GM12878 (cell line): ENCODE results near the gene LASP1NB.
"Not testable (repeated sequence)": the region's sequence is repeated elsewhere in the genome, so short reads cannot be mapped to it uniquely, and the experiment has no call there.

Experiments used
- ATAC-seq: fragments of 200-7000 bp; cut with Tn5 transposase; 3 replicates; pipeline ENCODE4 v1.9.1; 2020; ENCODE audit warnings: mild to moderate bottlenecking, moderate library complexity
- BruUV-seq: library from RNA; stranded (reverse); fragments of 400-500 nt; replicated peaks from 2 replicates; lab custom pipeline; 2021; lab: Mats Ljungman, UMichigan
- CTCF ChIA-PET: fragments of 300-600 bp; sonication (Branson Sonifier 250); formaldehyde crosslinking; extraction: SDS; loops from one replicate; lab custom pipeline; 2021; ENCODE audit warnings: inconsistent platforms; lab: Yijun Ruan, JAX
- POLR2A ChIA-PET: fragments of 350-600 bp; formaldehyde crosslinking; extraction: SDS; loops from one replicate; lab custom pipeline; 2021; ENCODE audit warnings: inconsistent platforms; lab: Charles Lee
- RAD21 ChIA-PET: fragments of 300-600 bp; sonication (Branson Sonifier 250); formaldehyde crosslinking; loops from one replicate; lab custom pipeline; 2023; ENCODE audit warnings: antibody characterized with exemption; ENCODE audit not compliant: unreplicated experiment; lab: Charles Lee
- SMC1A ChIA-PET: fragments of 300-600 bp; sonication (Branson Sonifier 250); formaldehyde crosslinking; loops from one replicate; lab custom pipeline; 2023; ENCODE audit not compliant: unreplicated experiment, uncharacterized antibody; lab: Charles Lee
- DNase-seq: peaks from one replicate; pipeline ENCODE4 v3.0.0-alpha.2; 2011; ENCODE audit warnings: low read depth, low spot score
- FAIRE-seq: peaks from 3 replicates; lab custom pipeline; 2011; peaks lifted over from hg19 to GRCh38; lab: Jason Lieb, UNC
- H2AFZ ChIP-seq: 2 replicates; pipeline ENCODE4 v1.6.0; 2011; ENCODE audit warnings: low read depth, low read length, control low read depth; ENCODE audit not compliant: control insufficient read depth
- H3K27ac ChIP-seq: 2 replicates; pipeline ENCODE4 v1.5.1; 2011; ENCODE audit warnings: control low read depth; ENCODE audit not compliant: control insufficient read depth, insufficient read depth
- H3K27me3 ChIP-seq, 2 experiments: replicated peaks in 1 of 2; 2 replicates each; pipeline versions ENCODE4 v1.6.0 to v1.6.1; 2011; ENCODE audit warnings: low read length in 1 of 2; ENCODE audit not compliant: control insufficient read depth in 2 of 2, insufficient read depth in 2 of 2
- H3K36me3 ChIP-seq, 2 experiments: 2 replicates each; pipeline ENCODE4 v1.5.1; 2011; ENCODE audit warnings: low read length in 1 of 2; ENCODE audit not compliant: control insufficient read depth in 2 of 2, insufficient read depth in 2 of 2
- H3K4me1 ChIP-seq: 2 replicates; pipeline ENCODE4 v1.6.1; 2011; ENCODE audit warnings: mild to moderate bottlenecking, low read length, moderate library complexity, mixed read lengths; ENCODE audit not compliant: control insufficient read depth, insufficient read depth
- H3K4me2 ChIP-seq: 2 replicates; pipeline ENCODE4 v1.6.0; 2011; ENCODE audit warnings: control low read depth; ENCODE audit not compliant: control insufficient read depth, insufficient read depth
- H3K4me3 ChIP-seq: fragments of 200-600 bp; sonication (generic); 2 replicates; pipeline ENCODE4 v1.5.1; 2016
- H3K79me2 ChIP-seq: 2 replicates; pipeline ENCODE4 v1.6.0; 2011; ENCODE audit warnings: low read length; ENCODE audit not compliant: control insufficient read depth, insufficient read depth
- H3K9ac ChIP-seq: 2 replicates; pipeline ENCODE4 v1.8.0; 2011; ENCODE audit warnings: low read length, control low read depth, mixed read lengths; ENCODE audit not compliant: control insufficient read depth, insufficient read depth
- H3K9me3 ChIP-seq: replicated peaks from 3 replicates; pipeline ENCODE4 v1.5.1; 2011; ENCODE audit warnings: mild to moderate bottlenecking, low read length; ENCODE audit not compliant: control insufficient read depth, insufficient read depth
- H4K20me1 ChIP-seq: 2 replicates; pipeline ENCODE4 v1.6.0; 2011; ENCODE audit not compliant: control insufficient read depth, insufficient read depth
- BCL11A ChIP-seq: IDR thresholded peaks from 2 replicates; pipeline ENCODE4 v1.6.1; 2011; ENCODE audit warnings: low read depth, low read length
- CEBPB ChIP-seq, 2 experiments: fragments of 150-350 bp in 1 of 2; IDR thresholded peaks; 2 replicates each; pipeline ENCODE4 v1.6.1; 2012 to 2014; ENCODE audit warnings: low read depth in 2 of 2, low read length in 2 of 2, borderline replicate concordance in 1 of 2, inconsistent platforms in 1 of 2
- CREM ChIP-seq: IDR thresholded peaks from 2 replicates; pipeline ENCODE4 v1.6.1; 2014; ENCODE audit warnings: antibody characterized with exemption, low read depth
- IKZF2 ChIP-seq, 2 experiments: fragments of 450-650 bp; IDR thresholded peaks; 2 replicates each; pipeline ENCODE4 v1.6.1; 2017; ENCODE audit warnings: mild to moderate bottlenecking in 2 of 2, moderate library complexity in 2 of 2
- KAT2A ChIP-seq: conservative IDR thresholded peaks from 2 replicates; pipeline ENCODE4 v1.6.1; 2011; ENCODE audit warnings: low read depth, low read length; ENCODE audit not compliant: control insufficient read depth
- MYC ChIP-seq: IDR thresholded peaks from 2 replicates; pipeline ENCODE4 v1.6.1; 2011; ENCODE audit warnings: mild to moderate bottlenecking, low read length, moderate library complexity, inconsistent platforms; ENCODE audit not compliant: insufficient read depth, insufficient replicate concordance, insufficient read length, severe bottlenecking
- NBN ChIP-seq: fragments of 450-650 bp; IDR thresholded peaks from 2 replicates; pipeline ENCODE4 v1.6.1; 2016
- NR2C1 ChIP-seq: fragments of 450-650 bp; IDR thresholded peaks from 2 replicates; pipeline ENCODE4 v1.6.1; 2017; ENCODE audit warnings: antibody characterized with exemption, mild to moderate bottlenecking, moderate library complexity
- NR2F1 ChIP-seq: fragments of 450-650 bp; conservative IDR thresholded peaks from 2 replicates; pipeline ENCODE4 v1.6.1; 2017; ENCODE audit warnings: mild to moderate bottlenecking
- PML ChIP-seq: IDR thresholded peaks from 2 replicates; pipeline ENCODE4 v1.6.1; 2012; ENCODE audit warnings: low read length, inconsistent platforms
- RCOR1 ChIP-seq: conservative IDR thresholded peaks from 2 replicates; pipeline ENCODE4 v1.6.1; 2012; ENCODE audit warnings: low read depth, low read length, improper control_type of control experiment
- RFX5 ChIP-seq: IDR thresholded peaks from 2 replicates; pipeline ENCODE4 v1.6.1; 2011; ENCODE audit warnings: low read depth, low read length, improper control_type of control experiment
- SMAD5 ChIP-seq: IDR thresholded peaks from 2 replicates; pipeline ENCODE4 v1.6.1; 2016; ENCODE audit warnings: antibody characterized with exemption, low read depth
- SUPT20H ChIP-seq: IDR thresholded peaks from 2 replicates; pipeline ENCODE4 v1.6.1; 2011; ENCODE audit warnings: low read depth, mild to moderate bottlenecking, low read length, moderate library complexity, borderline replicate concordance; ENCODE audit not compliant: control insufficient read depth
- WGBS: methylation state at CpG from one replicate; pipeline ENCODE4 v1.1.6; 2016; ENCODE audit warnings: low lambda C conversion rate; ENCODE audit not compliant: insufficient replicate concordance, insufficient coverage; ENCODE audit errors: missing lambda C conversion rate; 5-methylcytosine and 5-hydroxymethylcytosine counted together
- in situ Hi-C: fragments of 300-500 bp; cut with MboI; formaldehyde crosslinking; loops from 9 replicates; pipeline ENCODE4 v1.14.3; 2018; ENCODE audit warnings: mixed read lengths
- intact Hi-C: fragments of 100-400 bp; cut with micrococcal nuclease; formaldehyde crosslinking; loops from one replicate; pipeline ENCODE4 v1.14.2; 2022; ENCODE audit not compliant: unreplicated experiment

Gene LASP1NB

DNA sequence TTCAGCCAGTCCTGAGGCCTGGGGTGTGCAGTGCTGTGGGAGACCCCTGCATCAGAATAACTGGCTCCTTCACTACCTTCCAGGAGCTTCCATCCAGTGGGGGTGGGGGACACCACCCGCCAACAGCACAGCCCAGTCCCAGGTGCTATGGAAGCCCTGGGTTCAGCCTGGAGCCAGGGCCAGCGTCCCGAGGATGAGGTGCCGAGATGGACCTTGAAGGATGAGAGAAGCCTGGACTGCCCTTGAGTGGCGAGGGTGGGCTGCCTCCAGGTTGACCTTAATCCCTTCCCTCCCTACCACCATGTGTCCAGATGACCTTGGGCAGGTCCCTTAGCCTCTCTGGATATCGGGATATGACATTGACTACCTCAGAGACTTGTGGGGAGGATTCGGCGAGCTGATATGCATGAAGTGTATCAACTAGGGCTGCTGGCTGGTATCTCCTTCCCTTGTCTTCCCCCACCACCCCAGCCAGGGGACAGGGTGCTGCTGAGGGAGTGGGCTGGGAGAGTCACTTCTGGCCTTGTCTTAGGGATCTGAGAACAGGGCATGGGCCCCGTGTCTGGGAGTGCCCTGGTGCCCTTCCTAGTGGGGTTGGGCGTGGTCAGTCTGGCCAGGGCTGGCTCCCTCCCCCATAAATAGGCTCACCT, 14.2 kb upstream of the LASP1NB start:
- H3K27ac ChIP-seq = no peak overlapping the region
- TF ChIP-seq PML (no peak), IKZF2 (IDR thresholded peaks at IDR 0.05) (no peak), SUPT20H (no peak), SMAD5 (no peak), KAT2A (no peak), RCOR1 (no peak), RFX5 (no peak), BCL11A (no peak), CEBPB (IDR thresholded peaks at IDR 0.05; ENCODE audit: borderline replicate concordance in 1 of 2, low read depth in 2 of 2, low read length in 2 of 2) (no peak), MYC (no peak), NR2C1 (no peak), NR2F1 (no peak), NBN (no peak), CREM (no peak)
- peaks cover 2% of the 10 kb centered on the region; the same call in 1 of the 2 replicates for H3K79me2 ChIP-seq
- ATAC-seq (no peak), FAIRE-seq (no peak), DNase-seq (no peak)
- no peak overlapping the region for H3K4me2 ChIP-seq
- H3K4me3 ChIP-seq = no peak overlapping the region
- no peaks in the 10 kb centered on the region for H4K20me1 ChIP-seq
- peaks cover 5% of the 10 kb centered on the region for H3K4me1 ChIP-seq
- in situ Hi-C loops (no loop called here), intact Hi-C loops (no loop called here)
- no peak overlapping the region for H2AFZ ChIP-seq
- WGBS = 98% methylated on average over 10 of the region's 10 CpGs
- SMC1A ChIA-PET = no interaction called here
- H3K9me3 ChIP-seq = no peaks in the 10 kb centered on the region
- H3K36me3 ChIP-seq = peaks cover 14 to 34% of the 10 kb centered on the region in 2 experiments
- H3K27me3 ChIP-seq = no peaks in the 10 kb centered on the region
- RAD21 ChIA-PET = no interaction called here
- POLR2A ChIA-PET = interaction anchor here (0.6 kb wide), 1 partner anchor 86 kb away, joined by 3 read pairs; the partner anchor contains the start of gene CWC25
- no peak overlapping the region for H3K9ac ChIP-seq
- CTCF ChIA-PET = no interaction called here
- BruUV-seq = no TSS peak

DNA sequence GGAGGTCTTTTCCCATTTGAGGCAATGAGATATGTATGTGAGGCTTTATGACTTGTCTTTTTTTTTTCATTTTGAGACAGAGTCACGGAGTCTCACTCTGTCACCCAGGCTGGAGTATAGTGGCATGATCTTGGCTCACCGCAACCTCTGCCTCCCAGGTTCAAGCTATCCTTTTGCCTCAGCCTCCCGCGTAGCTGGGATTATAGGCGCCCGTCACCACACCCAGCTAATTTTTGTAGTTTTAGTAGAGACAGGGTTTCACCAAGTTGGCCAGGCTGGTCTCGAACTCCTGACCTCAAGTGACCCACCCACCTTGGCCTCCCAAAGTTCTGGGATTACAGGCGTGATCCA, 13.7 kb upstream of the LASP1NB start:
- H3K4me2 ChIP-seq, BruUV-seq, POLR2A ChIA-PET, H4K20me1 ChIP-seq, H2AFZ ChIP-seq, H3K79me2 ChIP-seq, H3K9ac ChIP-seq, H3K9me3 ChIP-seq, CTCF ChIA-PET, H3K27me3 ChIP-seq, H3K4me3 ChIP-seq, DNase-seq, ATAC-seq, intact Hi-C loops, FAIRE-seq, SMC1A ChIA-PET, in situ Hi-C loops, RAD21 ChIA-PET, H3K27ac ChIP-seq, H3K4me1 ChIP-seq: not testable (repeated sequence)
- 96% methylated on average over 8 of the region's 8 CpGs for WGBS
- peaks cover 14 to 32% of the 10 kb centered on the region in 2 experiments for H3K36me3 ChIP-seq
